Caco-2 (cell line): ENCODE measurements around the gene TENM4. TPM values are rescaled to one million over a fixed set of nuclear protein-coding genes. Genes with fewer than 3 reads are reported as not detected.

Experiments used
- BruUV-seq: library from RNA; stranded (reverse); fragments of 400-500 nt; replicated peaks from 2 replicates; lab custom pipeline; 2021; lab: Mats Ljungman, UMichigan
- CTCF ChIA-PET: fragments of 300-600 bp; sonication (Branson Sonifier 250); formaldehyde crosslinking; loops from one replicate; lab custom pipeline; 2022; ENCODE audit warnings: antibody characterized with exemption; lab: Charles Lee
- POLR2A ChIA-PET: fragments of 300-600 bp; sonication (Branson Sonifier 250); formaldehyde crosslinking; loops from one replicate; lab custom pipeline; 2022; ENCODE audit warnings: antibody characterized with exemption; lab: Charles Lee
- DNase-seq, 2 experiments: peaks; one replicate each; pipeline versions ENCODE4 v3.0.0 to v3.0.0-alpha.2; 2020 to 2022
- H3K27me3 ChIP-seq: replicated peaks from 2 replicates; pipeline ENCODE4 v1.6.0; 2011; ENCODE audit warnings: low read length; ENCODE audit not compliant: control insufficient read depth, insufficient read depth
- H3K36me3 ChIP-seq: 2 replicates; pipeline ENCODE4 v1.5.1; 2011; ENCODE audit warnings: low read length; ENCODE audit not compliant: control insufficient read depth, insufficient read depth
- H3K4me1 ChIP-seq: fragments of 250-450 bp; sonication (Bioruptor Pico); 2 replicates; pipeline ENCODE4 v1.5.1; 2020; ENCODE audit warnings: mild to moderate bottlenecking
- H3K4me3 ChIP-seq: 2 replicates; pipeline ENCODE4 v1.5.1; 2011; ENCODE audit warnings: low read depth, mild to moderate bottlenecking, control low read depth, low read length
- H3K9me3 ChIP-seq: fragments of 250-450 bp; sonication (Bioruptor Pico); 2 replicates; pipeline ENCODE4 v1.5.1; 2020; ENCODE audit warnings: mild to moderate bottlenecking, moderate library complexity
- H3K27ac Mint-ChIP-seq: one replicate; pipeline ENCODE4 v1.8.0; 2022; ENCODE audit warnings: mixed read lengths; ENCODE audit not compliant: unreplicated experiment
- H3K27me3 Mint-ChIP-seq: one replicate; pipeline ENCODE4 v1.8.0; 2022; ENCODE audit warnings: mixed read lengths; ENCODE audit not compliant: insufficient read depth, unreplicated experiment
- H3K36me3 Mint-ChIP-seq: one replicate; pipeline ENCODE4 v1.8.0; 2022; ENCODE audit warnings: mild to moderate bottlenecking, mixed read lengths; ENCODE audit not compliant: insufficient read depth, unreplicated experiment
- H3K4me1 Mint-ChIP-seq: one replicate; pipeline ENCODE4 v1.8.0; 2022; ENCODE audit warnings: low read depth, mixed read lengths; ENCODE audit not compliant: unreplicated experiment
- H3K4me3 Mint-ChIP-seq: one replicate; pipeline ENCODE4 v1.8.0; 2022; ENCODE audit warnings: mild to moderate bottlenecking, moderate library complexity, mixed read lengths; ENCODE audit not compliant: unreplicated experiment
- H3K9me3 Mint-ChIP-seq: one replicate; pipeline ENCODE4 v1.8.0; 2022; ENCODE audit warnings: mixed read lengths; ENCODE audit not compliant: unreplicated experiment
- CTCF ChIP-seq, 2 experiments: fragments of 200-600 bp in 1 of 2; IDR thresholded peaks; 1 replicate in 1 of 2; 2 replicates in 1 of 2; pipeline versions ENCODE4 v1.5.1 to v1.8.0; 2011 to 2022; ENCODE audit warnings: antibody characterized with exemption in 1 of 2, control low read depth in 1 of 2, inconsistent platforms in 1 of 2, low read depth in 1 of 2, low read length in 1 of 2, mild to moderate bottlenecking in 1 of 2, moderate library complexity in 1 of 2; ENCODE audit not compliant: insufficient read depth in 1 of 2, severe bottlenecking in 1 of 2, unreplicated experiment in 1 of 2
- intact Hi-C: fragments of 100-400 bp; cut with micrococcal nuclease; formaldehyde crosslinking; loops from one replicate; pipeline ENCODE4 v1.10.0; 2022; ENCODE audit not compliant: unreplicated experiment
- total RNA-seq: library from RNA; stranded (reverse); gene quantifications from 2 replicates; pipeline ENCODE4 v1.2.3, GENCODE V29; 2022

The TENM4 gene
- total RNA-seq, 1 experiment from 2014 or later, result 1.1 TPM

DNA sequence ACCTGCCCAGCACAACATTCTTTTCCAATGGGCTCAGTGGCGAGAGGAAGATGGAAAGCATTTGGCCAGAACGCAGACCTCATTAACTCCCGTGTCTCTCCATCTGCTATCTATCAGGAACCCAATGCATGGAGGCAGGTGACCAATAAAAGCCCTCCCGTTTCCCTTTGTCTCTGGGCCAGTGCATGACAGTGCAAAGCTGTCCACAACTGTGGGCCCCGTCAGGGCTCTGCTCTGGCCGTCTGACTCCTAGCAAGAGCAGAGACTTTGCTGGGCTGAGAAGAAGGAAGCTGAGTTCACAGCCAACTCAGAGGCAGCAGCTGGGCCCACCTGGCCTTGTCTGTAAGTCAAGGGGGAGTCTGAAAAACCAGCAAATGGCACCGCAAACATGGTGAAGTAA lies 177.8 kb downstream of the TENM4 start:
- H3K4me3 Mint-ChIP-seq, result no peak overlapping the region
- H3K27me3 Mint-ChIP-seq, result peaks cover 9% of the 10 kb centered on the region
- Histone ChIP-seq H3K4me3 (no peak overlapping the region), H3K36me3 (no peaks in the 10 kb centered on the region), H3K27me3 (no peaks in the 10 kb centered on the region), H3K4me1 (0 out of 2 replicates have a peak, but pooled peaks cover 4% of the 10 kb centered on the region), H3K9me3 (no peaks in the 10 kb centered on the region)
- no TSS peak for BruUV-seq
- H3K27ac Mint-ChIP-seq, result no peak overlapping the region
- no peaks in the 10 kb centered on the region for H3K4me1 Mint-ChIP-seq
- ChIA-PET POLR2A (no interaction called here), CTCF (no interaction called here)
- intact Hi-C loops, result loop anchor here (5.0 kb wide), 1 partner anchor 201 kb away; no protein-coding TSS in a partner anchor
- no peaks in the 10 kb centered on the region for H3K36me3 Mint-ChIP-seq
- no peak for DNase-seq
- no peak for TF ChIP-seq CTCF (IDR thresholded peaks at IDR 0.05; ENCODE audit: insufficient read depth in 1 of 2, low read depth in 1 of 2, low read length in 1 of 2, severe bottlenecking in 1 of 2, unreplicated experiment in 1 of 2)
- peaks cover 10% of the 10 kb centered on the region for H3K9me3 Mint-ChIP-seq

DNA sequence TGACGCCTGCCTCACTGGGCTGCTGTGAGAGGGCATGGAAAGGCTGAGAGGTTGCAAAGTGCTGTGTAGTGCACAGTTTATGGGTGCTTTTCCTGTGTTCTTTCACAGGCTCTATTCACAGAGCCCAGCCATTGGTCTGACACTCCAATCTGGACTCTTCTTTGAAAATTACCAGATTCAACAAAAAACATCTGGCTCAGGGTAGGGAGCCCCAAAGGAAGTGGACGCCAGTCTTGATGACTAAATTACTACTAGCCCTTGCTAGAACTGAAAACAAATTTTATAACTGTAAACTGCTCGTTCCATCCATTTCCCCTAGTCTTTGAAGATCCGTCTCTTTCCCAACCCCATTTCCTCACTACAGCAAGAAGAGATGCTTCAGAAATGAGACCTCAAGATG lies 178.6 kb downstream of the TENM4 start:
- BruUV-seq, result no TSS peak
- Mint-ChIP-seq H3K36me3 (no peaks in the 10 kb centered on the region), H3K4me3 (no peak overlapping the region), H3K27me3 (peaks cover 9% of the 10 kb centered on the region), H3K27ac (no peak overlapping the region), H3K9me3 (peaks cover 10% of the 10 kb centered on the region), H3K4me1 (no peaks in the 10 kb centered on the region)
- Histone ChIP-seq H3K27me3 (no peaks in the 10 kb centered on the region), H3K4me3 (no peak overlapping the region), H3K9me3 (no peaks in the 10 kb centered on the region), H3K4me1 (0 out of 2 replicates have a peak, but pooled peaks cover 4% of the 10 kb centered on the region), H3K36me3 (no peaks in the 10 kb centered on the region)
- POLR2A ChIA-PET, result no interaction called here
- intact Hi-C loops, result loop anchor here (5.0 kb wide), 1 partner anchor 200 kb away; no protein-coding TSS in a partner anchor
- DNase-seq, result no peak
- CTCF ChIA-PET, result no interaction called here
- TF ChIP-seq CTCF (IDR thresholded peaks at IDR 0.05; ENCODE audit: insufficient read depth in 1 of 2, low read depth in 1 of 2, low read length in 1 of 2, severe bottlenecking in 1 of 2, unreplicated experiment in 1 of 2), result no peak

- DNase-seq, result no peak
- 0 out of 2 replicates have a peak, but pooled peaks cover 2% of the 10 kb centered on the region for H3K4me1 ChIP-seq
- no peaks in the 10 kb centered on the region for H3K36me3 ChIP-seq
- intact Hi-C loops, result loop anchor here (5.0 kb wide), 1 partner anchor 199 kb away; no protein-coding TSS in a partner anchor
- Mint-ChIP-seq H3K27me3 (peaks cover 12% of the 10 kb centered on the region), H3K36me3 (no peaks in the 10 kb centered on the region), H3K4me1 (no peaks in the 10 kb centered on the region), H3K27ac (no peak overlapping the region), H3K4me3 (no peak overlapping the region), H3K9me3 (peaks cover 10% of the 10 kb centered on the region)
- no peak overlapping the region for H3K4me3 ChIP-seq
- POLR2A ChIA-PET, result no interaction called here
- no peaks in the 10 kb centered on the region for H3K27me3 ChIP-seq
- no peaks in the 10 kb centered on the region for H3K9me3 ChIP-seq
- BruUV-seq, result no TSS peak
- CTCF ChIA-PET, result no interaction called here
- no peak for TF ChIP-seq CTCF (IDR thresholded peaks at IDR 0.05; ENCODE audit: insufficient read depth in 1 of 2, low read depth in 1 of 2, low read length in 1 of 2, severe bottlenecking in 1 of 2, unreplicated experiment in 1 of 2)
Observed at GRCh38 chr11:79261684-79262083, 179.1 kb downstream of the TENM4 start.
